HepG2 (cell line): ENCODE data around the gene STK32A.

Source experiments
- CTCF ChIP-seq: sonication (generic); formaldehyde crosslinking; IDR thresholded peaks from 2 replicates; pipeline ENCODE4 v1.5.0; 2020; ENCODE audit warnings: mild to moderate bottlenecking, missing genetic modification reagents, moderate library complexity
- NFYC ChIP-seq: IDR thresholded peaks from 2 replicates; pipeline ENCODE4 v1.6.1; 2016; ENCODE audit warnings: missing genetic modification reagents, missing compliant biosample characterization
- PITX1 ChIP-seq: sonication (generic); formaldehyde crosslinking; IDR thresholded peaks from 2 replicates; pipeline ENCODE4 v1.5.1; 2020; ENCODE audit warnings: mild to moderate bottlenecking, missing genetic modification reagents
- SMARCC2 ChIP-seq: fragments of 450-650 bp; IDR thresholded peaks from 2 replicates; pipeline ENCODE4 v1.6.1; 2017; ENCODE audit warnings: antibody characterized with exemption, mild to moderate bottlenecking
- ZNF121 ChIP-seq: sonication (generic); formaldehyde crosslinking; IDR thresholded peaks from 2 replicates; pipeline ENCODE4 v1.5.0; 2020; ENCODE audit warnings: mild to moderate bottlenecking, missing genetic modification reagents

DNA sequence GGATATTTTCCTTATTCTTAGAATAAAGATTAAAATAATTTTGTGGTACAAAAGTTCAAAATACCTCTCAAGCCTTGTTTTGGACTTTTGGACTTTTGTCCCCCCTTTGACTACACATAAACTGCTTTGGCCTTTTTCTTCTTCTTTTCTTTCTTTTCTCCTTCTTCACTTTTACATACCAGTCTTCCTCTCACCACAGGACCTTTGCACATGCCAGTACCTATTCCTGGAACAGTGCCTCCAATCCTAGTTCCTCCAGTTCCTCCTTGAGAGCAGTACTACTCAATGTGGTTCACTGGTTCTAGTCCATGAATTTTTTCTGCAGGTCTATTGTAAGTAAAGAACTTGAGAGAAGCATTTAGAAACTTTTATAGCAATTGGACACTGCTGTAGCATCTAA, 136.5 kb downstream of the STK32A start:
- TF ChIP-seq NFYC (CRISPR knock-in tag) (no peak), PITX1 (CRISPR knock-in tag) (no peak), CTCF (no peak), ZNF121 (no peak), SMARCC2 (no peak)
